ENCODE measurements around the gene TCL1B.

- TF ChIP-seq CTCF (IDR thresholded peaks at IDR 0.05) (no peak), POLR2A (IDR thresholded peaks at IDR 0.05) (no peak)
These were observed 53.1 kb downstream of the TCL1B start for GRCh38 chr14:95739356-95739755.
